GM18505 (cell line): ENCODE results near the gene SLC25A42.
"Not testable (repeated sequence)": the region's sequence is repeated elsewhere in the genome, so short reads cannot be mapped to it uniquely, and the experiment has no call there.

Experiments
- ATAC-seq: cut with Tn5 transposase; IDR thresholded peaks from one replicate; pipeline ENCODE4 v1.9.1; 2021; ENCODE audit not compliant: unreplicated experiment
- POLR2A ChIP-seq: IDR thresholded peaks from 4 replicates; pipeline ENCODE4 v1.6.1; 2011; ENCODE audit warnings: borderline replicate concordance; ENCODE audit not compliant: insufficient read depth, insufficient read length; ENCODE audit errors: extremely low read depth

SLC25A42 gene, protein sequence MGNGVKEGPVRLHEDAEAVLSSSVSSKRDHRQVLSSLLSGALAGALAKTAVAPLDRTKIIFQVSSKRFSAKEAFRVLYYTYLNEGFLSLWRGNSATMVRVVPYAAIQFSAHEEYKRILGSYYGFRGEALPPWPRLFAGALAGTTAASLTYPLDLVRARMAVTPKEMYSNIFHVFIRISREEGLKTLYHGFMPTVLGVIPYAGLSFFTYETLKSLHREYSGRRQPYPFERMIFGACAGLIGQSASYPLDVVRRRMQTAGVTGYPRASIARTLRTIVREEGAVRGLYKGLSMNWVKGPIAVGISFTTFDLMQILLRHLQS

DNA sequence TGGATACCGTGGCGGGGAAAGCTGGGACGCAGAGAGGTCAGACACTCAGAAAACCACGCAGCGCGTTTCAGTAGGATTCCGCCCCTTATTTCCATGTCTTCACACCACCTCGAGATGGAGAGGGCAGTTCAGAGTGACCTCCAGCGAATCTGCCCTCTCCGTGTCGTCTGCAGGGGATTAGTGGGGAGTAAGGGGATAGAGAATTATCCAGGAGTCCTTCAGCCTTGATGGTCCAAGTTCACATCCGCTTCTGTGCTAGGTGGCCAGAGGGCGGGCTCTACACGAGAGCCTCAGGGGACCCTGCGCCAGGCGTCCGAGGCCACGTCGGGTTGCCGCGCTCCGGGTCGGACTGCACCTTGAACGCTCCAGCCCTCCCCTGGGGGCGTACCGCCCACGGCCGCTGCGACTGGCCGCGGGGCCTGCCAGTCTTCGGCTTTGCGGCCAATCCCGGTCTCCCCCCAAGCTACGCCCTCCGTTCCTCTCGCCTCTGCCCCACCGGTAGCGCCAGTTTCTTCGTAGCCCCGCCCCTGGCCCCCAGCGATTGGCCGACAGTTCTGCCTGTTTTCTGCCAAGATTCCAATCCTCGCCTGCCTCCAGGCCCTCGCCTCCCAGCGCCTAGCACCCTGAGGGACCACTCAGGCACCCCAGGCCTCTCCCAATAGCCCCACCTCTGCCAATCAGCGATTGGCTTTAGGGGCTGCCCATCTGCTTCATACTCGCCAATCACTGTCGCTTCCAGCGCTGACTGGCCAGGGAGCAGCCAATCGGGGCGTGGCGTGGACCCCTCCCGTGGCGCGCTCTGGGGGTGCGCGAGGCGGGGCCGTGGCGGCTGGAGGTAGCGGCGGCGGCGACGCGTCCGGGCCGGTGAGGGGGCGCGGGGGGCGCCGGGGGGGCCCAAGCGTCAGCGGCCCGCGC lies at the start of gene SLC25A42:
TSS of gene SLC25A42 (plus strand) at position 812 of the 915 bp plus-strand sequence. CDS start 32,131 bp downstream, outside the sequence.
- peak; percentile 67 for TF ChIP-seq POLR2A
- peak; percentile 90 for ATAC-seq

GRCh38 chr19:19021115-19021514 lies 42.7 kb upstream of the SLC25A42 start:
- TF ChIP-seq POLR2A = no peak
- no peak for ATAC-seq

DNA sequence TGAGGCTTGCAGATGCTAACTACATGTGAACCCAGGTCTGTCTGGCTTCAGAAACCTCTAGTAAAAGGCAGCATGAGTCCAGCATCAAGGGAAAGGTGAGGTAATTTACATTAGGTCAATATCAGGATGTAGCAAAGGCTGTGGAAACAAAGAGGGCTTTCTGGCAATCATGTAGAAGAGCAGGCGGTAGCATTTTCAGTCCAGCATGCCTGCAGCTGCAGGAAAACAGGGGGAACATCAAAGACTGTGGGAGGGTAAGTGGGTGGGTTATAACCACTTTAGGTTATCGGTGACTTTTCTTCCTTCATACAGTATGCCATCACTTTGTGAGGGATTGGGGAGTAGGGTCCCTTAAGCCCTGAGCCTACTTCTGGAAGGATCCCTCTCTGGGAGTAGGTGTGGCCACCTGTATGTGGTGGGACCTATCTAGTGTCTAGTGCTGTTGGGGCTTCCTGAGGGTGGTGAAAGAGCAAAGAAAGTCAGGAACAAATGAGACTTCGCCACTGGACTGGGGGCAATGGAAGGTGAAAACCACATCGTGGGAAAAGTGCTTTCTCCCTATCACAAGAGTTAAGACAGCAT lies 41.3 kb upstream of the SLC25A42 start:
- no peak for ATAC-seq
- TF ChIP-seq POLR2A = no peak

- not testable (repeated sequence) for ATAC-seq
These were observed 40.4 kb upstream of the SLC25A42 start for GRCh38 chr19:19023376-19023775.

DNA sequence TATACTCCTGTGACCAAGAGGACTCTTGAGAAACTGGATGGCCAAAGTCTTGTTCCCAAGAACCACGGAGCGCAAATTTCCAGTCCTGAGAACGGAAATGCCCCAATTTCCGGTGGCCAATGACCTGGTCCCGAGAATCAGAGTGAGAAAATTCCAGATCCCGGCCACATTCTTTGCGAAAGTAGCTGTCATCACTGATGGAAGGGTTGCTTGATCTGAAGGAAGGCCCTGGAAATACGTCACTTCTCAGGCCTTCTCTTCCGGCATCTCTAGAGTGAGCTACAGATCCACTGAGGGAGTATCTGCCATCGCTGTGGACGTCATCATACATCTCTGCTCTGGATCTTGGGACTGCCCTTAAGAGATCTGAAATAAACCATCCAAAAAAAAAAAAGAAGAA lies 37.9 kb upstream of the SLC25A42 start:
- no peak for ATAC-seq
- no peak for TF ChIP-seq POLR2A

GRCh38 chr19:19026299-19026971 lies 37.4 kb upstream of the SLC25A42 start:
- ATAC-seq = no peak
- no peak for TF ChIP-seq POLR2A

DNA sequence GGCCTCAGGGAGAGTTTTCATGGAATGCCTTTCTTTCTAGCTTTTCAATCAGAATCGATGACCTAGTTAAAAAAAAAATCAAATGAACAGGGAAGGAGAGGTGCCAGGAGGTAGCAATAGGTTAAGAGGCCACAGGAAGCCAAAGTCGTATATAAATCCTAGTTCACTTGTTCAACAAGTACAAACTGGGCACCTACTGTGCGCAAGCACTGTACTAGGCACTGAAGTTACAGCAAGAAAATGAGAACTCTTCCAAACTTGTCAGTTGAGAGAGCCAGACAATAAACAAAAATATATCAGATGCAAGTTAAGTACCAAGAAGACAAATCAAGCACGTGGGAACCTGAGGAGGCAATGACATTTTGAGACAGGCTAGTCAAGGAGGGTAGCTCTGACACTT lies 36.6 kb upstream of the SLC25A42 start:
- ATAC-seq = no peak
- no peak for TF ChIP-seq POLR2A

DNA sequence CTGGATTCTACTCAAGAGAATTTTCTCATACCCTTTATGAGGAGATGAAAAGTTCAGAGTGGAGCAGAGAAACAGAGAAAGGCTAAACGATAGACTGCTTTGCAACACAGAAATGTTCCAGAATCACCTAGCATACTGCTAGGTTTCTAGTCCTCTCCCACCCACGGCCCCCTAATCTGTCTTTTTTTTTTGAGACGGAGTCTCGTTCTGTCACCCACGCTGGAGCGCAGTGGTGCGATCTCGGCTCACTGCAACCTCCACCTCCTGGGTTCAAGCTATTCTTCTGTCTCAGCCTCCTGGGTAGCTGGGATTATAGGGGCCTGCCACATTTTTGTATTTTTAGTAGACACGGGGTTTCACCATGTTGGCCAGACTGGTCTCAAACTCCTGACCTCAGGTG lies 35.3 kb upstream of the SLC25A42 start:
- ATAC-seq = no peak
- TF ChIP-seq POLR2A = no peak

DNA sequence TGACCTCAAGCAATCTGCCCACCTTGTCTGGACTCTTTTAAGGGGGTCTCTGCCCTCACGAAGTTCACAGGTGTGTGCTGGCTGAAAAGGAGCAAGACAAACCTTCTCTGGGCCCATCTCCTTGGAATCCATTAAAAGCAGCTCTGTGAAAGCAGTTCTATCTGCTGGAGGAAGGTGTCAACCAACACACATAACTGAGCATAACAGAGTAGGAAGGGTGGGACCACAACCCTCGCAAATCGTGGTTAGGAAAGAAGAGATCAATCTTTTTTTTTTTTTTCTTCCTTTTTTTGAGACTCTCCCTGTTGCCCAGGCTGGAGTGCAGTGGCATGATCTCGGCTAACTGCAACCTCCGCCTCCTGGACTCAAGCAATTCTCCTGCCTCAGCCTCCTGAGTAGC lies 31.9 kb upstream of the SLC25A42 start:
- TF ChIP-seq POLR2A = no peak
- ATAC-seq = no peak

GRCh38 chr19:19032420-19033175 lies 31.2 kb upstream of the SLC25A42 start:
- ATAC-seq = peak; percentile 25
- TF ChIP-seq POLR2A = peak; percentile 29

DNA sequence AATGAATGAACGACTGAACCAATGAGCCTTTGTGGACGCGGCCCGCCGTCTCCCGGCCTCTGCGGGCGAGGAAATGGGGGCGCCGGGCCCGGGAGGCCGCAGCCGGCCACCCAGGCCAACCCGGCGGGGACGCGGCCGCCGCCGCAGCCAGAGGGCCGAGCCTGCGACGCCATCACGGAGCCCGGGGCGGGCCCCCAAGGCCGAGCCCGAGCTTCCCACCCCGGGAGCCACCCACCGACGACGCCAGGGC lies 30.7 kb upstream of the SLC25A42 start:
- no peak for ATAC-seq
- TF ChIP-seq POLR2A = no peak

DNA sequence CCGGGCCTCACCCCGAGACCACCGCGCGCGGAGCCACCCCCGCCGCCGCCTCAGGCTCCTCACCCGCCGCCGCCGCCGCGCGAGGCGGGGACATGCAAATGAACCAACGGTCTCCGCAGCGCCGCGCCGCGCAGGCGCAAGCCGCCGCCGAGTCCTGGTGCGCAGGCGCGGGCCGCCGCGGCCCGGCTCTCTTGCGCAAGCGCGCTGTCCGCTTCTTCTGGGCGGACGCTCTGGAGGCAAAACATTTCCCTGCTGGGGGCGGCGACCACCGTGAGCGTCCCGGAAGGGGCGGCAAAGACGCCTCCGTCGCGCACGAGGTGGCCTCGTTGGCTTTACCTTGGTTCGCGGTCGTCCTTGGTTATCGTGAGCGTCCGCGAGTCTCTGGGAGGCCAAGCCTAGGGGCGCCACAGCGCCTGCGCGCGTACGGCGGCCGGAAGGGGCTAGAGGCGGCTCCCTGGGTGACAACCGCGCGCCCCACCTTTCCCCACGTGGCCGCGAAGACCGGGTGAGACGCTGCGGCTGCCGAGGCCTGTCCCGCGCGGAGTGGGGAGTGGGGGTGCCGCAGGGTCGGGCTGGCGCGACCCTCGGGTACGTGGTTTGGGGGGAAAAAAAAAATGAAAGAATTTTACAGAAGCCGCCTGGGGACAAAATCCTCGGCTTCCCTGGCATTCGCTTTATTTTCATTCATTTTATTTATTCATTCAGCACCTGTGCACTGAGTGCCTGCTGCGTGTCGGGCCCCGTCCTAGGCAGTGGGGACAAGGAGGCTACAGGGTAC lies 30.2 kb upstream of the SLC25A42 start, which contains the start of the genes ARMC6 and SUGP2:
TSS of gene ARMC6 (plus strand) at position 178 of the 778 bp plus-strand sequence. CDS start 607 bp downstream, outside the sequence.
TSS of gene SUGP2 (minus strand) at position 92 of the 778 bp plus-strand sequence. CDS start 2,446 bp downstream, outside the sequence.
- ATAC-seq = peak; percentile 70
- TF ChIP-seq POLR2A = peak; percentile 79
